OCI-LY7 (cell line): ENCODE measurements around the gene LFNG. TPM values are rescaled to one million over a fixed set of nuclear protein-coding genes. Genes with fewer than 3 reads are reported as not detected.

ENCODE experiments used
- BruUV-seq: library from RNA; stranded (reverse); fragments of 400-500 nt; replicated peaks from 2 replicates; lab custom pipeline; 2021; lab: Mats Ljungman, UMichigan
- CTCF ChIA-PET: fragments of 300-600 bp; sonication (Branson Sonifier 250); formaldehyde crosslinking; loops from one replicate; lab custom pipeline; 2022; ENCODE audit warnings: antibody characterized with exemption; ENCODE audit not compliant: unreplicated experiment; lab: Charles Lee
- POLR2A ChIA-PET: fragments of 300-600 bp; sonication (Branson Sonifier 250); formaldehyde crosslinking; loops from one replicate; lab custom pipeline; 2022; ENCODE audit warnings: antibody characterized with exemption; lab: Charles Lee
- DNase-seq: peaks from one replicate; pipeline ENCODE4 v3.0.0-alpha.2; 2015; ENCODE audit warnings: low spot score
- H2AFZ ChIP-seq: fragments of 200-600 bp; sonication (generic), shearing (Covaris generic); 2 replicates; pipeline ENCODE4 v1.6.1; 2014; ENCODE audit warnings: mild to moderate bottlenecking, antibody characterized with exemption, low read length, moderate library complexity
- H3K27ac ChIP-seq: fragments of 200-600 bp; sonication (generic); 2 replicates; pipeline ENCODE4 v1.5.1; 2014; ENCODE audit warnings: mixed run types, low read depth, mild to moderate bottlenecking, moderate library complexity, low read length, inconsistent platforms; ENCODE audit not compliant: poor library complexity, severe bottlenecking
- H3K36me3 ChIP-seq: fragments of 200-600 bp; sonication (generic); 2 replicates; pipeline ENCODE4 v1.6.1; 2014; ENCODE audit warnings: mild to moderate bottlenecking, antibody characterized with exemption, low read length, moderate library complexity, mixed read lengths; ENCODE audit not compliant: insufficient read depth
- H3K4me1 ChIP-seq: fragments of 200-600 bp; sonication (generic); 2 replicates; pipeline ENCODE4 v1.5.1; 2014; ENCODE audit warnings: mild to moderate bottlenecking, low read length; ENCODE audit not compliant: insufficient read depth, poor library complexity, severe bottlenecking
- H3K4me2 ChIP-seq: fragments of 200-600 bp; sonication (generic); 2 replicates; pipeline ENCODE4 v1.6.1; 2014; ENCODE audit warnings: mild to moderate bottlenecking, low read length
- H3K4me3 ChIP-seq: fragments of 200-600 bp; sonication (generic); 2 replicates; pipeline ENCODE4 v1.5.1; 2014; ENCODE audit warnings: mild to moderate bottlenecking, low read depth, low read length; ENCODE audit not compliant: poor library complexity, severe bottlenecking
- H3K79me2 ChIP-seq: fragments of 200-600 bp; sonication (generic); 2 replicates; pipeline ENCODE4 v1.6.1; 2016; ENCODE audit warnings: low read depth, mild to moderate bottlenecking, low read length, moderate library complexity, mixed read lengths; ENCODE audit not compliant: insufficient read depth
- H3K9me2 ChIP-seq: fragments of 200-600 bp; sonication (generic); 2 replicates; pipeline ENCODE4 v1.6.1; 2016; ENCODE audit warnings: mild to moderate bottlenecking, low read length, mixed read lengths; ENCODE audit not compliant: insufficient read depth
- H3K9me3 ChIP-seq: fragments of 200-600 bp; sonication (generic); 2 replicates; pipeline ENCODE4 v1.6.1; 2014; ENCODE audit warnings: mild to moderate bottlenecking, mixed run types, low read length, mixed read lengths
- H4K20me1 ChIP-seq: fragments of 200-600 bp; sonication (generic); 2 replicates; pipeline ENCODE4 v1.6.1; 2014; ENCODE audit warnings: mild to moderate bottlenecking, antibody characterized with exemption, low read length, moderate library complexity, mixed read lengths; ENCODE audit not compliant: insufficient read depth
- EZH2phosphoT487 ChIP-seq: fragments of 200-600 bp; sonication (generic); IDR thresholded peaks from 2 replicates; pipeline ENCODE4 v1.6.1; 2018; ENCODE audit warnings: low read depth, borderline replicate concordance, mild to moderate bottlenecking, mixed run types, antibody characterized with exemption, low read length, moderate library complexity, mixed read lengths
- intact Hi-C: fragments of 100-400 bp; cut with micrococcal nuclease; formaldehyde crosslinking; loops from one replicate; pipeline ENCODE4 v1.10.0; 2022; ENCODE audit not compliant: unreplicated experiment
- total RNA-seq, 2 experiments: library from RNA; depleted of rRNA in 1 of 2; stranded (reverse); fragments of >200 nt in 1 of 2; shearing (Covaris generic) in 1 of 2; gene quantifications; 2 replicates each; pipeline ENCODE4 v1.2.3, GENCODE V29; 2014 to 2022
- TF ChIP-seq, protein P1 (sequence below): fragments of 200-600 bp; sonication (generic); conservative IDR thresholded peaks from 2 replicates; pipeline ENCODE4 v1.5.1; 2014; ENCODE audit warnings: mild to moderate bottlenecking, antibody characterized with exemption, low read length, moderate library complexity, mixed read lengths

The LFNG gene
- total RNA-seq, 2 experiments from 2014 or later: 1.2 to 2.1 TPM

- no TSS peak for BruUV-seq
- ChIA-PET POLR2A (no interaction called here), CTCF (no interaction called here)
Observed at GRCh38 chr7:2496375-2496774, 23.2 kb upstream of the LFNG start.

GRCh38 chr7:2497065-2497464 lies 22.5 kb upstream of the LFNG start:
- no peaks in the 10 kb centered on the region for H3K9me3 ChIP-seq
- POLR2A ChIA-PET: no interaction called here
- no peak for DNase-seq
- no peaks in the 10 kb centered on the region for H3K79me2 ChIP-seq
- BruUV-seq: no TSS peak
- H3K4me2 ChIP-seq: no peak overlapping the region
- H3K4me1 ChIP-seq: no peaks in the 10 kb centered on the region
- H3K9me2 ChIP-seq: no peaks in the 10 kb centered on the region
- TF ChIP-seq, protein P1, sequence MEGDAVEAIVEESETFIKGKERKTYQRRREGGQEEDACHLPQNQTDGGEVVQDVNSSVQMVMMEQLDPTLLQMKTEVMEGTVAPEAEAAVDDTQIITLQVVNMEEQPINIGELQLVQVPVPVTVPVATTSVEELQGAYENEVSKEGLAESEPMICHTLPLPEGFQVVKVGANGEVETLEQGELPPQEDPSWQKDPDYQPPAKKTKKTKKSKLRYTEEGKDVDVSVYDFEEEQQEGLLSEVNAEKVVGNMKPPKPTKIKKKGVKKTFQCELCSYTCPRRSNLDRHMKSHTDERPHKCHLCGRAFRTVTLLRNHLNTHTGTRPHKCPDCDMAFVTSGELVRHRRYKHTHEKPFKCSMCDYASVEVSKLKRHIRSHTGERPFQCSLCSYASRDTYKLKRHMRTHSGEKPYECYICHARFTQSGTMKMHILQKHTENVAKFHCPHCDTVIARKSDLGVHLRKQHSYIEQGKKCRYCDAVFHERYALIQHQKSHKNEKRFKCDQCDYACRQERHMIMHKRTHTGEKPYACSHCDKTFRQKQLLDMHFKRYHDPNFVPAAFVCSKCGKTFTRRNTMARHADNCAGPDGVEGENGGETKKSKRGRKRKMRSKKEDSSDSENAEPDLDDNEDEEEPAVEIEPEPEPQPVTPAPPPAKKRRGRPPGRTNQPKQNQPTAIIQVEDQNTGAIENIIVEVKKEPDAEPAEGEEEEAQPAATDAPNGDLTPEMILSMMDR: no peak
- TF ChIP-seq EZH2phosphoT487: no peak
- CTCF ChIA-PET: no interaction called here
- no peak overlapping the region for H3K4me3 ChIP-seq
- no peak overlapping the region for H3K27ac ChIP-seq
- H3K36me3 ChIP-seq: no peaks in the 10 kb centered on the region
- H4K20me1 ChIP-seq: no peaks in the 10 kb centered on the region; the same call in 1 of the 2 replicates
- intact Hi-C loops: no loop called here
- no peak overlapping the region for H2AFZ ChIP-seq

More at GRCh38 chr7:2496375-2496774, 23.2 kb upstream of the LFNG start:
- no peaks in the 10 kb centered on the region for H3K9me3 ChIP-seq
- no peaks in the 10 kb centered on the region; the same call in 1 of the 2 replicates for H4K20me1 ChIP-seq
- H3K79me2 ChIP-seq: no peaks in the 10 kb centered on the region
- intact Hi-C loops: no loop called here
- H3K4me2 ChIP-seq: no peak overlapping the region
- DNase-seq: no peak
- H3K27ac ChIP-seq: no peak overlapping the region
- H3K9me2 ChIP-seq: no peaks in the 10 kb centered on the region
- no peaks in the 10 kb centered on the region for H3K4me1 ChIP-seq
- H3K36me3 ChIP-seq: no peaks in the 10 kb centered on the region
- no peak overlapping the region for H3K4me3 ChIP-seq
- no peak for TF ChIP-seq EZH2phosphoT487
- TF ChIP-seq, protein P1: no peak
- no peak overlapping the region for H2AFZ ChIP-seq

DNA sequence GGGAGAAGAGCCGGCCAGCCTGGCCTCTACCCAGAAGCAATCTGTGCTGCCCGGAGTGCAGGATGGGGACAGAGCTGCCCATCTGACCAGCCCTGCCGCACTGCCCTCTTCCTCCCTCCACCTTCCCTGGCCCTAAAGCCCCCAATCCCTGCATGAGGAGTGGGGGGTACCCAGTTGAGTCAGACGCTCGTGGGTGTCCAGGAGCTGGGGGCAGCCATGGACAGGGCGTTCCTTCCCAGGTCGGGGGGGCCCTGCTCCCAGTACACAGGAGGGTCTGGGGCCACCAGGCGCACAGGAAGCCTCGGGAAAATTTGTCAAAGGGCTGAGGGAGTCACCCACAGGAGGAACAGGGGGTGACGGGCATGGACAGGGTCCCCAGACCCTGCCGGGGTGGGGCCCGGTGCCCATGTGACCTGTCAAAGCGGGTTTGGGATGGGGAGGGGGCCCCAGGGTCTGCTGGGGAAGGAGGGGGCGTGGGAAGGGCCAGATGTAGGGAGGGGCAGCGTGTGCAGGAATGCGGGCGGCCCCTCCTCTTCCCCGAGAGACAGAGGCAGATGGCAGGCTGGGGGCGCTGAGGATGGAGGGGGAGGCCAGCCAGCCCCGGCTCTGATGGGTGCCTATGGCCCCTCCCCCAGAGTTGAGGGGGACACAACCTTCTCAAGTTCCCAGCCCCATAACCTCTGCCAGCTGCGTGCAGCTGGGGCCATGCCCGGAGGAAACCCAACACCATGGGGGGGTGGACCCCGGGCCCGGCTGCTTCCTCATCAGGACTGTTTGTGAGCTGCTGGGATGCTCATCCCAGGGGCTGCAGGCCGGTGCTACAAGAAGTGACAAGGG lies 21.9 kb upstream of the LFNG start:
- Histone ChIP-seq H4K20me1 (no peaks in the 10 kb centered on the region; the same call in 1 of the 2 replicates), H3K4me2 (no peak overlapping the region), H3K9me2 (no peaks in the 10 kb centered on the region), H3K36me3 (no peaks in the 10 kb centered on the region), H3K79me2 (no peaks in the 10 kb centered on the region), H3K27ac (no peak overlapping the region), H2AFZ (no peak overlapping the region), H3K4me3 (no peak overlapping the region), H3K9me3 (no peaks in the 10 kb centered on the region), H3K4me1 (no peaks in the 10 kb centered on the region)
- no peak for DNase-seq
- ChIA-PET CTCF (interaction anchor here (0.6 kb wide), 1 partner anchor 184 kb away, joined by 5 read pairs; no protein-coding TSS in a partner anchor), POLR2A (interaction anchor here (1.2 kb wide), 1 partner anchor 29 kb away, joined by 4 read pairs; no protein-coding TSS in a partner anchor)
- no peak for TF ChIP-seq EZH2phosphoT487
- TF ChIP-seq, protein P1: no peak
- intact Hi-C loops: no loop called here
- BruUV-seq: no TSS peak
